Fibroblast of mammary gland (primary cell): Measurements from ENCODE around the gene PAX7.

ENCODE experiments used
- DNase-seq: peaks from one replicate; pipeline ENCODE4 v3.0.0-alpha.2; 2010; ENCODE audit warnings: low read depth
- H3K4me3 ChIP-seq: 2 replicates; pipeline ENCODE4 v1.5.1; 2011; ENCODE audit warnings: low read depth, mild to moderate bottlenecking, low read length, moderate library complexity; ENCODE audit not compliant: control insufficient read depth
- CTCF ChIP-seq: conservative IDR thresholded peaks from 2 replicates; pipeline ENCODE4 v1.5.1; 2011; ENCODE audit warnings: low read depth, low read length, inconsistent platforms; ENCODE audit not compliant: control insufficient read depth, insufficient read depth

The PAX7 gene

GRCh38 chr1:18734461-18735223 is 104.0 kb downstream of the PAX7 start:
- no peak for DNase-seq
- TF ChIP-seq CTCF, result no peak

GRCh38 chr1:18735224-18735997 is 104.8 kb downstream of the PAX7 start:
- H3K4me3 ChIP-seq, result no peak overlapping the region
- no peak for TF ChIP-seq CTCF
- DNase-seq, result no peak

More at GRCh38 chr1:18734461-18735223, 104.0 kb downstream of the PAX7 start:
- no peak overlapping the region for H3K4me3 ChIP-seq

GRCh38 chr1:18736958-18737357 is 106.3 kb downstream of the PAX7 start:
- no peak for TF ChIP-seq CTCF
- DNase-seq, result no peak
- H3K4me3 ChIP-seq, result no peak overlapping the region

- no peak for DNase-seq
- H3K4me3 ChIP-seq, result no peak overlapping the region
- no peak for TF ChIP-seq CTCF
Measured at GRCh38 chr1:18738126-18738525, 107.5 kb downstream of the PAX7 start.

GRCh38 chr1:18738617-18739016 is 108.0 kb downstream of the PAX7 start:
- no peak for TF ChIP-seq CTCF
- DNase-seq, result no peak

GRCh38 chr1:18739408-18739807 is 108.8 kb downstream of the PAX7 start:
- no peak for TF ChIP-seq CTCF
- no peak for DNase-seq

More at GRCh38 chr1:18738617-18739016, 108.0 kb downstream of the PAX7 start:
- H3K4me3 ChIP-seq, result no peak overlapping the region

More at GRCh38 chr1:18739408-18739807, 108.8 kb downstream of the PAX7 start:
- no peak overlapping the region for H3K4me3 ChIP-seq
